ENCODE results near the gene SERPINB7.

SERPINB7 gene

DNA sequence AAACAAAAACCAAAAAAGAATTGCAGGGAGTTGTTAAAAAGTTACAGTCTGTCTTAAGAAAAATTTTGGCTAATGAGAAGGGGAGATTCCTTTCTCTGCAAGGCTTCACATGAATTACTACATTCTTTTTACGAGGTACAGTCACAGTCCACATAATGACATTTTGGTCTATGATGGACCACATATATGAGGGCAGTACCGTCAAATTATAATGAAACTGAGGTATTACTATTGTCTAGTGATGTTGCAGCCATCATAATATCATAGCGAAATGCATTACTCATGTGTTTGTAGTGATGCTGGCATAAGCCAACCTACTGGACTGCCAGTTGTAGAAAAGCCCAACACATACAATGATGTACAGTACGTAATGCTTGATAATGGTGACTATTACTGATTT, 12.5 kb downstream of the SERPINB7 start:
- no peak for DNase-seq (ENCODE audit: low read depth)

DNA sequence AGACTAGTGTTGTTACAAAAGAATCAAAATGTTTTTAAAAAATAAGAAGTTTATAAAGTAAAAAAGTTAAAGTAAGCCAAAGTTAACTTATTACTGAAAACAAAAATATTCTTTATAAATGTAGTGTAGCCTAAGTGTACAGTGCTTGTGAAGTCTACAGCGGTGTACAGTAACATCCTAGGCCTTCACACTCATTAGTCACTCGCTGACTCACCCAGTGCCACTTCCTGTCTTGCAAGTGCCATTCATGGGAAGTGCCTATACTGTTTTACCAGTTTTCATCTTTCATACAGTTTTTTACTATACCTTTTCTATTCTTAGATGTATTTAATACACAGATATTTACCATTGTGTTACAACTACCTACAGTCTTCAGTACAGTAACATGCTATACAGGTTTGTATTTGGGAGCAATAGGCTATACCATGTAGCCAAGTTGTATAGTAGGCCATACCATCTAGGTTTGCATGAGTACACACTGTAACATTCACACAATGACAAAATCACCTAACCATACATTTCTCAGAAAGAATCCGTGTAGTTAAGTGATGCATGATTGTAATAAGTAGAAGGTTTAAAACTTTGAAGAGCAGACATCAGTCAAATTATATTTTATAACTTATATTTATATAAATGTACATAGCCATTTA, 13.4 kb downstream of the SERPINB7 start:
- peak; percentile 87 for DNase-seq (ENCODE audit: low read depth)

DNA sequence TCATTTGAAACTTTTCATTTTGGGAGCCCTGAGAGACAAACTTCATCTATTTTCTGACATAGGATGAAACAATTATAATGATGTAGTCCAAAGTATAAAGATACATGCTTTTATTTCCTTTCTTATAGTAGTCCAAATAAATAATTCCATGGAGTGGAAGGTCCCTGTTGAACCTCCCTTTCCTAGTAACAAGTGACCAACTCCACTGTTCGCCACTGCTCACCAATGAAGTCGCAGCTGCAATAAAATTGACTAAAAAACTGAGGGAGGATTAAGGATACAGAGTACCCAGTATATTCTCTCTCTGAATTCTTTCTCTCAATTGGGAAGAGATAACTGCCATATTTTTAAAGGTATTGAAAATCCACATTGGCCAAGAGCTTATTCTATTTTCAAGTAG, 14.1 kb downstream of the SERPINB7 start:
- DNase-seq (ENCODE audit: low read depth) = no peak

DNA sequence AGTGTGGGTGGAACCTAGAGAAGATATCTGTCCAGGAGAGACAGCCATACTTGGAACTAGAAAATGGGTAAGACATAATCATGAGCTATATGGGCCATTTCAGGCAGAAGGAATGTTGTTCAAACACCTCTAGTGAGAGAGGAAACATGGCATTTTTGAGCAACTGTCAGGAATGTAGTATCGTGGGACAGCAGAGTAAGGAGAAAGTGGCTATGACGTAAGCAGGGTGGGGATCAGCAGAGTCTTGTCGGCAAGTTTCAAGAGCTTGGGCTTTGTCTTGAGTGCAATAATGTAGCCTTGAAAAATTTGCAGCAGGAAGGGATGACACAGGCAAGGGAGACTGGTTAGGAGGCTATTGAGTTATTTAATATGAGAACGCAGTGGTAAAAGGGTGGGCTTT, 20.4 kb downstream of the SERPINB7 start:
- no peak for DNase-seq (ENCODE audit: low read depth)

DNA sequence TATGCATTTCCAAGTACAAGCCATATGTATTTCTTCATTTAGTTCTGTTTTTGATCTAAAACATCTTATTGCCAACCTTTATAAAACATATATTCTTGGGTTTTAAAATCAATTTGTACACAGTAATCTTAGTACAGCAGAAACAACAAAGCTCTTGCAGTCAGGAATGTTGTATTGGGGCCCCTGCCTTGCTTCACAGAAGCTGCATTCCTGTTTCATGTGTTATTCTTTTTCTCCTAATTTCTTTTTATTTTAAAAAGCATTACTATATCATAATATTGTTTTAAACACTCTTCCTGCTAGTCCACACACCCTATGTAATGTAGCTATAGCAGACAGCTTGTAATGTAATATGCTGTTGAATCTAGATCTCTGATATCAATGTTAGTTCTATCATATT, 24.0 kb downstream of the SERPINB7 start:
- no peak for DNase-seq (ENCODE audit: low read depth)

DNA sequence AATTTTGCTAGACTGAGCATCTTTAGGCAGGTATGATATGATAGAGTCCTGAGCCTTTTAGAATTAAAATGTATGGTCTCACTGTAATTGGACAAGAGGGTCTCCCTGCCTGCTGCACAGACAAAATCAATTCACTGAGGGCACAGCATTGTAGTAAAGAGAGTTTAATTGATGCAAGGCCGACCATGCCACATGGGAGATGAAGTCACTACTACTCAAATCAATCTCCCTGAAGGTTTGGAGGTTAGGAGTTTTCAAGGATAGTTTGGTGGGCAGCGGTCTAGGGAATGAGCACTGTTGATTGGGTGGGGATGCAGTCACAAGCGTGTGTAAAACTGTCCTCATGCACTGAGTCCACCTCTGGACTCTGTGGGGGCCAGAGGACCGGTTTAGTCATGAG, 26.1 kb downstream of the SERPINB7 start:
- DNase-seq (ENCODE audit: low read depth) = no peak

DNA sequence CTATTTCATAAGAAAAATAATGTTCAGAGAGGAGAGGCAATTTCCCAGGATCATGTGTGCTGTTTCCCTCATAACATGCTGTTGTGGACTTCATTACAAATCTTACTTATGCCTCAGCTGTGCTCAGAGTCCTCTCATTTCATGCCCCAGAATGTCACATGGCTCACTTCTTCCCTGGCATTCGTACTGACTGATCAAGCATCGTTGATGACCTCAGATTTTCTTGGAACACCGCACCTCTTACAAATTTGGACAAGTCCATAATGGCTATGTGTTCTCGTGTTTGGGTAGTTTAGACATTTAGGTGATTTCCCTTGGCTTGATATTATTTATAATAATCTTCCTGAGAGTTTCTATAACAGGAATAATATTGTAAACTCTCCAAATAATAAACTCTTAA, 32.9 kb downstream of the SERPINB7 start:
- DNase-seq (ENCODE audit: low read depth) = no peak

DNA sequence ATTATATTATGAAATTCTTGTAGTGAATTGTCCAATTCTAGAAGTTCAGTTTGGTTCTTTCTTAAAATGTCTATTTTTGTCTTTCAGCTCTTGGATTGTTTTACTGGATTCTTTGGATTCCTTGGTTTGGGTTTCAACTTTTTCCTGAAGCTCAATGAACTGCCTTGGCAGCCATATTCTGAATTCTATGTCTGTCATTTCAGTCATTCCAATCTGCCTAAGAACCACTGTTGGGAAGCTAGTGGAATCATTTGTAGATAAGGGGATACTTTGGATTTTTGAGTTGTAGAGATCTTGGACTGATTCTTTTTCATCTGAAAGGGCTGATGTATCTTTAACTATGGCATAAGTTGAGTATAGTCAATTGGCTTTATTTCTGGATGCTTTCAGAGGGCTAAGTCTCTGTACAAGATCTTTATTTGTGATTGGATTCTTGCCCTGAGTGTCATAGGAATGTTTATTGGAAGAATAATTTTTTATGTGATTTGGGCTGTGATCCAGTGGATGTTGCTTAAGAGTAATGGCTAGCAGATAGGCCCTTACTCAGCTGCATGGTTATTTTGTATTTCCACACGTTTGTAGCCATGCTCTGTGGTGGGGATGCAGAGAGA, 42.3 kb downstream of the SERPINB7 start:
- DNase-seq (ENCODE audit: low read depth) = no peak

DNA sequence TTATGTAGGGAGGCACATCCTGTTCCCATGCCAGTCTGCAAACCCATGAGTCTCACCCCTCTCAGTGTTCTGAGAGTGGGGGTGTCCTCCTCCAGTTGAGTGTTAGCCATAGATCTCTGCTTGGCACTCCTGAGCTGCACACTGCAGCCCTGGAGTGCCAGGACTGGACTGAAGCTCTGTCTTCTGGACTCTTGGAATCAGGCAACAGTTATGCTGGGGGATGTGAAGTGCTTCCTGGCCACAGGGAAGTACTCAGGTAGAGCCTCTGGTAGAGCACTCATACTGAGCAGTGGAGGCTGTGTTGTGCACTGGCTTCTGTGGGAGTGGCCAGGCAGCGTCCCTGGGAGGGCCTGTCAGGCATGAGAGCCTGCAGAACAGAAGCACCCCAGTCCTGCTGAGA, 43.0 kb downstream of the SERPINB7 start:
- no peak for DNase-seq (ENCODE audit: low read depth)

DNA sequence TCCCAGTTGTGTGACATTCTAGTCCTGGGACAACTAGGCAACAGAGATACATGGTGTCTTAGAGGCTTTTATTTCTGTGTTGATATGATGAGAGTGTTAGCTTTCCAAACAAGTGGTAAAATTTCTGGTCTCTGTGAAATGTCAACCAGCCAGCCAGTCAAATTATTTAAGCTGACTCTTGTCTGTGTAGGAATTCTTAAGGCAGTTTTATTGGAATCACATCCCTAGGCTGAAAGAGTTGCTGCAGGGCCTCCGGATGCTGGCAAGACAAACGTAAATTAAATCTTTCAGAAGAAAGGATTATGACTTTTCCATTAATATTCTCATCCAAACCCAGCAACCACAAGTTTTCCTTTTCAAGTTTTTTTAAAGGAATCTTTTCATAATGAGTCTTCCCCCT, 44.6 kb downstream of the SERPINB7 start:
- DNase-seq (ENCODE audit: low read depth) = no peak

DNA sequence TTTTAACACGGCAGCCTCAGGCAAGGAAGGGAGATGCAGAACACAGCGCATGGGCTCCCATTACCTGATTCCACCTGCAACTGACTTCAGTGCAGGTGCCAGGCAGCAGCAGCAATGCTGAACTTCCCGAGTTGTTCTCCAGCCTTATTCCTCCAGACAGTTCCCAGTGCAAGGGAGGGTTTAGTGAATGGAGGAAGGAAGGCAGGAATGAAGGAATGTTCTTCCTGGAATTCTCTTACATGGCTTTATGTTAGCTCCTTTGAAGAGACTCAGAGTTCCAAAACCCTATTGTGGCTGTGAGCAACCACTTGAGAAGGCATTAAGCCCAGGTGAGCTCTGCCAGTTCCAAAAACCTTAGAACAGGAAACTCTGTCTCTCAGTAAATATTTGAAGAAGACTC, 45.5 kb downstream of the SERPINB7 start:
- DNase-seq (ENCODE audit: low read depth) = no peak

DNA sequence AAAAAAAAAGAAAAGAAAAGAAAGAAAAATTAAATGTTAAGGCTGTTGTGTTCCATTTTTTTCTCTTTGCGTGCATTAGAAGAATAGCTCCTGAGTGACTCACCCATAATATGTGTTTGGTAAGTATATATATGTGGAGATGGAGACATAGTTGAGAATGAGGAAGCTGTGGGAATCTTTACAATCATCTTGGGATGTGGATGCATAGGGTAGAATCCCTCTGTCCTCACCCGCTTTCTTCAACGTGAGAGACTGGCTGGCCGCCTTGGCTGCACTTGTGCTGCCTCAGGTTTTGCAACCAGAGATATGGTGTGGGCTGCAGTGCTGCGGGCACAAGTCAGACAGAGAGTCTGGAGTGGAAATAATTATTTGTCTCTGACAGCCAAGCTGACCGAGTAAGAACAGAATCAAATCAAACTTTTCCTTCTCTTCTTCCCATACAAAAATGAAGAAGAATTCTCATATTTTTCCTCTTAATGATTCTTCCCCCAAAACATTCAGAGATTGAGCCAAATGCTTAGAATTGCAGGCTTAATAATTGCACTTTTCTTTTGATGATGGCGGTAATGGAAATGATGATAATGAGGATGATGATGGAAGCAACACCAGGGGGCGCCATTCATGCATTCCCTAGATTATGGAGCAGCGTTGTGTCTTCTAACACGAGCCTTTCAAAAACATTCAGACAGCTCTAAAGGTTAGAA, 48.5 kb downstream of the SERPINB7 start:
- DNase-seq (ENCODE audit: low read depth) = no peak

DNA sequence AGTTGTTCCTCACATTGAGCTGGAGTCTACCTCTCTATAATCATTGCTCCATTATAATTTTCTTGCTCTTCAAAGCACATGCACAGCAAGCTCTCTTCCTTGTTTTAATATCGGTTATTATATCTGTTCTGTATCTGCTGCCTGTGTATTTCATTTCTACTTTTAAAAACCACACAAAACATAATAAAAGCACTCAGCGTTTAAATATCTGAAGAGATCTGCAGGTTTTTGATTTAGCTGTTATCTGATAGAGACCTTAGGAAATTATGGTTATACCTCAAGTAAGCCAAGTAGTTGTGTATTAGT, 49.0 kb downstream of the SERPINB7 start:
- DNase-seq (ENCODE audit: low read depth) = no peak

DNA sequence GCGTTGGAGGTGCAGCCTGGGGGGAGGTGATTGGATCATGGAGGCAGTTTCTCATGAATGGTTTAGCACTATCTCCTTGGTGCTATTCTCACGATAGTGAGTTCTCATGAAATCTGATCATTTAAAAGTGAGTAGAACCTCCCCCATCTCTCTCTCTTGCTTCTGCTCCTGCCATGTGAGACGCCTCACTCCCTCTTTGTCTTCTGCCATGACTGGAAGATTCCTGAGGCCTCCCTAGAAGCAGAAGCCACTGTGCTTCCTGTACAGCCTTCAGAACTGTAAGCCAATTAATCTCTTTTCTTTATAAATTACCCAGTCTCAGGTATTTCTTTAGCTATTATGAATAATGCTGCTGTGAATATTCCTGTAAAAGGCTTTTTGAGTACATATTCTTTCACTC, 52.9 kb downstream of the SERPINB7 start:
- DNase-seq (ENCODE audit: low read depth) = no peak

DNA sequence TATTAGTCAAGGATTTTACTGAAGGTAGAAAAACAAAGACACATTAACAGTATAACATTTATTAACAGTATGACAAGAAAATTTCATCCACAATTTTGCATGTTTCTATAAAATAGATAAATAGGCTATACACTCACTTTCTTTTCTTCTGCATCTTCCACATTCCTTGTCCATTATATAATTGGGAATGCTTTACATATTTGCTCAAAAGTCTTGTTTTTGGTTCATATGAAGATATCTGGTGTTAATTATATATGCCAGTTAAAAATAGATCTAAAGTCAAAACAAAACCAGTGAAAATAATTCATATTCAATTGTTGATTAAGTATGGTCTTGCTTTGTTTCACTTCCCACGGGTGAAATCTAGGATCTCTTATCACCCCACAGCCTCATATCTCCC, 53.4 kb downstream of the SERPINB7 start:
- no peak for DNase-seq (ENCODE audit: low read depth)

DNA sequence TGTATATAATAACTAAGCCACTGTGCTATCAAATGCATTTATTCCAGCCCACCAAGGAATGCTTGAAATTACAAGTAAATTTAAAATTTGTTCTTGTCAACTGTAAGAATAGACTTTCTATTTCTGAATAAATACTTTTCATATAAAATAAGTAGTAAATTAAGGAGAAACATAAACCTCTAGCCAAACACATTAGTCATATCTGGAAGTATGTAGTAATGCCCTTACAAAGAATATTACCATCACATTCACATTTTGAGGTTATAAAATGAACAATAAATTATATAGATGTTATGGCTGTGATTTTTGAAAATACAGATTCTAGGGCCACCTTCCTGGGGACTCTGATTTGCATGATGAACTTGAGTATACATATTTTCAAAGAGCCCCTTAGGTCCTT, 54.7 kb downstream of the SERPINB7 start:
- no peak for DNase-seq (ENCODE audit: low read depth)

DNA sequence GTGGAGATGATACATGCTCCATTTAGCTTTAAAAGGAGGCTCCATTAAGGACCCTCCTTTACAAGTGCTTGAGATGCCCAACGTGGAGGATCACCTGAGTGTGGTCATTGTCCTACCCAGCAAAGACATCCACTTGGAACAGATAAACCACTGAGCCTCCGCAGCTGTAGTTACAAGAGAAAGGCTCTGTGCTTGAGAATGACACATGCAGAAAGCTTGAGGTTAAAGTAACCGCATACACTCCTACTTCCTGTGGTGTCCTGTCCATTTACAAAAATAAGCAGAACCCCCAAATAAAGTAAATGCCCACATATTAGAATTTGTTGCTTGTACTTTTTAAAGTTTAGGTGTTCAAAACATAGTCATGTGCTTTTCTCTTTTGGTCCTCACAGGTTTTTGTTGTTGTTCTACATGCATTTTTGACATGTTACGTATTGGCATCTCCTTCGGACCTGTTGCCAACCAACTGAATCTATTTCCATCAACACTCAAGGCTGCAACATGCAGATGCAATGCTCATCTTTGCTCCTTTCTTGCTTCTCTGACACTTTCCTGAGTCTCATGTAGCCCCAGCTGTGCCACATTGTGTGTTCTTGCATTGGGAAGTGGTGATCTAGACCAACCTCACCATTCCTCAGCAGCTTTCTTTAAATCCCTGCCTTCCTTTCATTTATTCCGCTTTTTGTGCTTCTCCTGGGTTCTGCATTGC, 56.0 kb downstream of the SERPINB7 start:
- peak; percentile 69 for DNase-seq (ENCODE audit: low read depth)

DNA sequence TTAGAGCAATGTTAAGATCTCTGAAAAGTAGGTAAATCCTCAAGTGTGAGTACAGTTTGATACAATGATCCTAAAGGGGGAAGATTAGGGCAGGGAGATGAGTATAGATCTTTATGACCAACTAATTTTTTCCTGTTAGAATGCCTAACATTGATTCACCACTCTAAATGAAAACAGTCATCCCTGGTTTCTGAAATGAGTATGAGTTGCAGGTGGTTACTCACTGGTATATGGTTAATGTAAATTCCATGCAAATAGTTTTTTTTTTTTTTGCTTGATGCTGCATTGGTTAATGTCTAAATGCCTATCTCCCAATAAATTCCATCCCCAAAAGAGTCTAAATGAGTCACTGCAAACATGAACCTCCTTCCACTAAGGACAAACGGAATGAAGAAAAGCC, 57.3 kb downstream of the SERPINB7 start:
- DNase-seq (ENCODE audit: low read depth) = peak; percentile 73

DNA sequence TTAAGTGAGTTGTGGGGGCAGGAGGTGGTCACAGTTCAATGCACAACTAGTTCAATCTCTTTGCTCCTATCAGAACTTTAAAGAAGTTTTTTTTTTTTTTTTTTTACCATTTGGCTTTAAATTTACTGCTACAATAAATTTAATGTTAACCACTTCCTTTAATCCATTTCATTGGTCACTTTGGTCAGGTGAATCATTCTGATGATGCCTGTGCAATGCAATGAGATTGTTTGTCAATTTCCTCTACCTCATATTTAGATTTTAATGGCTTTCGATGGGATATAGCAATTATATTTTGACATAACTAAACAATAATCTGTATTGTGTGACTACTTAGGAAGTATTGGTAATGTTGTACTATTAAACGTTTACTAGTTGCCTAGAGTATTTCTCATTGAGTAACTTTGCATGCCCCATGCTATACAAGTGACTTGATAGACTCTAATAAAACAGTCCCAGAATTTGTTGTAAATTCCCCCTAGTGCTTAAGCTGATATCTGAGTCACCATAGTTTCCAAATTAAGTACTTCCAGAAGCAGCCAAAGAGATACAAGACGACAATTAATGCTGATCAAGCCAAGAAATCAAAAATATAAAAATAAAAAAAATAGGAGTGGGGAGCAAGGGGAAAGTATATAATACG, 59.4 kb downstream of the SERPINB7 start:
- DNase-seq (ENCODE audit: low read depth) = no peak

DNA sequence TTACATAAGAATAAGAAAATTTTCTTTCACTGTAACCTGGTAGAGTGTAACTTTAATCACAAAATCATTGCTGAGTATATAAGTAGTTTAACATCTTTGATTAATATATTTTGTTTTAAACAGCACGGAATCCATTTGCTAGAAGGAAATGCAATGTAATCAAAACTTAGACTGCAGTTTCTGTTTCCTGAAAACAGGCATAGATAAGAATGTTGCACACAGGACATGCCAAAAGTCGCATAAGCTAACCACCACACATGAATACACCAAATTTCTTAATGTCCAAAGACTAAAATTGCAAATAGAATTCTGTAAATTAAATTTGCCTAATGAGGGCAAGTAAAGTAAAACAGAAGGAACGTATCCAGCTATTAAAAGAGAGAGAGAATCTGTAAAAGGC, 61.2 kb downstream of the SERPINB7 start:
- DNase-seq (ENCODE audit: low read depth) = no peak

DNA sequence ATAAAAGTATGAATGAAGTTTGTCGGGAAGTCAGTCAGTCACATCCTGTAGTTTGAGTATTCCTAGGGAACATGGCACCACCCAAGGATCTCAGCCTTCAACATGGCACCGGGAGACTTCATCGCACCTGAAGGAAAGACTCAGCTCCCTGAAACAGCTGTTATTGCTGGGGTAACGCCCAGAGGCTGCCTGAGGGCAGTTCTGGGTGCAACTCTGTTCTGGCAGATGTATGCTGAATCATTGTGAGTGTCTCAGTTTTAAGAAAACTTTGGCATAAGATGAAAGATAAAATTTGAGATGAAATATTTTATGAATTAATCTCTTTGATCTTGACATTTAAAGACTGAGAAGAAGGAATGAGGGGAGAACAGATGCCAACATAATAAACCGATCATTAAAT, 62.4 kb downstream of the SERPINB7 start:
- no peak for DNase-seq (ENCODE audit: low read depth)

DNA sequence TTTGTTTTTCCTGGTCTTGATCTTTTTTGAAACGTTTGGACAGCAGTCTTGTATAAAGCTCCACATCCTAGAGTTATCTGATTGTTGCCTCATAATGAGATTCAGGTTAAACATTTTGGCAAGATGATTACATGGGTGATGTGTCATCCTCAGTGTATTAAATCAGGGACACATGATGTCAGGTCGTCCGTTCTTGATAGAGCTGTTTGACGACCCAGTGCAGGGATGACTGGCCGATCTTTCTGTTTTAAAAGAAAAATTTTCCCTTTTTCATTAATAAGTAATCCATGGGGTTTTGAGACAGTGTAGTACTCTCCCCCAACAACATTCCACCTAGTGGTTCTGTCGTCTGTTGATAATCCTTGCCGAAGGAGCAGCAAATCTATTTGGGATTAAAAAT, 67.8 kb downstream of the SERPINB7 start:
- DNase-seq (ENCODE audit: low read depth) = no peak

DNA sequence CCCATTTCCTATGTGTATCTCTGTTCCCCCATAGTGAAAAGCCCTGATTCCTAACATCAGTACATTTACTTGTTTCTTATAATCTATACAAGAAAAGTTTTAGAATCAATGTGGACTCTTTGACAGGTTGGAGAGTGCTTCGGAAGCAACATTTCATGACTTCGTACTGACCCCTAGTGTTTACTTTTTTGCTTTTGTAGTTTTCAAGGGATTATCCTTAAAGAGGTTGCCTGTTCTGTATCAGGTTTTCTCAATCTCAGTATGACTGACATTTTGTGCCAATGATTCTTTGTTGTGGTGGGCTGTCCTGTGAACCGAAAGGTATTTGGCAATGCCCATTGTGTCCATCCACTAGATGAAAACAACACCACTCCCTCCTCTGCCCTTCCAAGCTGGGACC, 69.0 kb downstream of the SERPINB7 start:
- DNase-seq (ENCODE audit: low read depth) = no peak

All from HS-27A (cell line).